GM19035 (cell line): ENCODE results near the gene FOXI1.

Experiments
- ATAC-seq: cut with Tn5 transposase; IDR thresholded peaks from one replicate; pipeline ENCODE4 v1.9.1; 2021; ENCODE audit not compliant: unreplicated experiment

Gene FOXI1

GRCh38 chr5:170149206-170149515 is 43.5 kb downstream of the FOXI1 start:
- ATAC-seq: no peak

GRCh38 chr5:170150713-170151096 is 45.0 kb downstream of the FOXI1 start:
- no peak for ATAC-seq

DNA sequence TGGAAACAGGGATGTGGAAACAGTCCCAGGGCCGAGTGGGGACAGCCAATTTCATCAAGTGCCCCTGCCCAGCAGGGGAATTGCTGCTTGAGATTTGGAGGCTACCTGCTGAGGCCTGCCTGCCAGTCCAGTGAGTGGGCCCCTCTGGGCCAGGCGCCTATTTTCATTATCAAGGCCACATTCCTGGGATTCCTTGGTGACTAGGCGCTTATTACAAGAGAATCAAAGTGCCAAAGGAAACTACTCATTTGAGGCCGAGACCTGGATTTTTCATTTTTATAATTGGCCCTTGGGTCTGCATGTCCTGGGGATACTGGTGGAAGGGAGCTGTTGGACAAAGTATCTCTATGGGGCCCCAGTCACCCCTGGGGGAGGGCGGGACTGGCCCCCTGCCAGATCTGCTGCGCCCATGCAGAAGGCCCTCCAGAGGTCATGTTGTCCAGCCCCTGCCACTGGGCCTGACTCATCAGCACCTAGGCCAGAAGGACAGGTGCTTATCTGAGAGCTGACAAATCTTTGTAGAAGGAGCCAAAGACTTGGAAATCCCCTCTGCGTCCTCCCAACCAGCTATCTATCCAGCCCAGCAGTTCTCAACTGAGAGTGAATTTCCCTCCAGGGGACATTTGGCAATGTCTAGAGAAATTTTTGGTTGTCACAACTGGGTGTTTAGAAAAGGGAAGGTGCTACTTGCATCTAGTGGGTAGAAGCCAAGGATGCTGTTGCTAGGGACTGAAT is 45.6 kb downstream of the FOXI1 start:
- ATAC-seq: no peak

DNA sequence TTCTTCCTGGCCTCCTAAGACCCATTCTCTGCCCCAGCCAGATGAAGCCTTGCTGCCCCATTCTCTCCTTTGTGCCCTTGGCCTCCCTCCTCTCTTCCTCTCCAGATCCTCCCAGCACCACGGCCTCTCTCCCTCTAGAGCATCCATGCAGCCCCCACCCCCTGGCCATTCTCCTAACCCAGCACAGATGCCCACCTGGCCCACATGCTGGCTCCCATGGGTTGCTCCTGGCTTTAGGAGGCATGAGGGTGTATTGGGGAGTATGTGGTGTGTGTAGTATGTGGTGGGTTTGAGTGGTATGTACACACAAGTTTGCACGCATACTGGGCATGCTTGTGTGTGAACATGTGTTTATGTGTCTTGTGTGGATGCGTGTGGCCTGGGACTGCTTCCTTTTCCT is 47.1 kb downstream of the FOXI1 start:
- ATAC-seq: no peak

- no peak for ATAC-seq
Observed at GRCh38 chr5:170154297-170154696, 48.6 kb downstream of the FOXI1 start.

DNA sequence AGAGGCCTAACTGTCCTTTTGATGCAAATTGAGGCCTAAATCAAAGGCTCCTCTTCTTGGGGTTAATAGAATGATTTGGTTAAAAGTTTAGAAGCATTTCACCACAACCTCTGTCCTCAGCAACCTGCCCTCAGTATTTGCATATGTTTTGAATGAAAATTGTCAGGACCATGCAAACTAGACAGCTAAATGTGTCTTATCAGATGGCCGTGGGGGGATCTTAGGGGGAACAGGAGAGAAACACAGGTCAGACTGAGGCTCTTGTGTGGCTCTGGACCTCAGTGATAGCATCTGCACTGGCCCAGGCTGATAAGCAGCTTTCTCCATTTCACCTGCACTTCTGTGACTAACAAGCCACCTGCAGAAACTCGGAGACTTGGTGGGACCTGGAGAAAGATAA is 49.0 kb downstream of the FOXI1 start:
- no peak for ATAC-seq

DNA sequence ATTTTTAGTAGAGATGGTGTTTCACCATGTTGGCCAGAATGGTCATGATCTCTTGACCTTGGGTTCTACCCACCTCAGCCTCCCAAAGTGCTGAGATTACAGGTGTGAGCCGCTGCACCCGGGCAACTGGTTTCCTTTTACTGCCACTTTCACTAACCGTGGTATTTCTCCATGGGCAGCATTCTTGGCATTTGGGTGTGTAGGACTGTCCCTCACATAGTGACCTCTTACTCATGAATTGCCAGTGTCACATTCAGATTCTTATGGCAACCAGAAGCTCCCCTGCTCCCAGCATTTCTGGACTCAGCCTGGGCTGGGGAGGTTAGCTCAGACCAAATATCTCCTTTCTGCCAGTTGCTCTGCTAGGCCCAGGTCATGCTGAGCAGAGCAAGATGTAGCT is 50.1 kb downstream of the FOXI1 start:
- no peak for ATAC-seq

GRCh38 chr5:170159101-170159698 is 53.5 kb downstream of the FOXI1 start:
- no peak for ATAC-seq
